Stimulated activated CD8-positive, alpha-beta memory T cell treated with anti-CD3 and anti-CD28 coated beads, Interleukin-4, amount 100 ng/mL, for 48 hours (primary cell): ENCODE measurements around the gene CTBS.
"Not testable (repeated sequence)": the region's sequence is repeated elsewhere in the genome, so short reads cannot be mapped to it uniquely, and the experiment has no call there.

Source experiments
- DNase-seq: peaks from one replicate; pipeline ENCODE4 v3.0.0-alpha.2; 2020

The CTBS gene, protein sequence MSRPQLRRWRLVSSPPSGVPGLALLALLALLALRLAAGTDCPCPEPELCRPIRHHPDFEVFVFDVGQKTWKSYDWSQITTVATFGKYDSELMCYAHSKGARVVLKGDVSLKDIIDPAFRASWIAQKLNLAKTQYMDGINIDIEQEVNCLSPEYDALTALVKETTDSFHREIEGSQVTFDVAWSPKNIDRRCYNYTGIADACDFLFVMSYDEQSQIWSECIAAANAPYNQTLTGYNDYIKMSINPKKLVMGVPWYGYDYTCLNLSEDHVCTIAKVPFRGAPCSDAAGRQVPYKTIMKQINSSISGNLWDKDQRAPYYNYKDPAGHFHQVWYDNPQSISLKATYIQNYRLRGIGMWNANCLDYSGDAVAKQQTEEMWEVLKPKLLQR

GRCh38 chr1:84573967-84574842 is at the start of gene CTBS:
Gene CTBS, minus strand, starts transcription at chr1:84574440. Its CDS starts 25 bp downstream, at chr1:84574415.
- DNase-seq, result peak; percentile 88

GRCh38 chr1:84621553-84621952 is 47.3 kb upstream of the CTBS start:
- DNase-seq, result no peak

- DNase-seq, result peak; percentile 88
These were observed 46.6 kb upstream of the CTBS start for GRCh38 chr1:84620720-84621313.

DNA sequence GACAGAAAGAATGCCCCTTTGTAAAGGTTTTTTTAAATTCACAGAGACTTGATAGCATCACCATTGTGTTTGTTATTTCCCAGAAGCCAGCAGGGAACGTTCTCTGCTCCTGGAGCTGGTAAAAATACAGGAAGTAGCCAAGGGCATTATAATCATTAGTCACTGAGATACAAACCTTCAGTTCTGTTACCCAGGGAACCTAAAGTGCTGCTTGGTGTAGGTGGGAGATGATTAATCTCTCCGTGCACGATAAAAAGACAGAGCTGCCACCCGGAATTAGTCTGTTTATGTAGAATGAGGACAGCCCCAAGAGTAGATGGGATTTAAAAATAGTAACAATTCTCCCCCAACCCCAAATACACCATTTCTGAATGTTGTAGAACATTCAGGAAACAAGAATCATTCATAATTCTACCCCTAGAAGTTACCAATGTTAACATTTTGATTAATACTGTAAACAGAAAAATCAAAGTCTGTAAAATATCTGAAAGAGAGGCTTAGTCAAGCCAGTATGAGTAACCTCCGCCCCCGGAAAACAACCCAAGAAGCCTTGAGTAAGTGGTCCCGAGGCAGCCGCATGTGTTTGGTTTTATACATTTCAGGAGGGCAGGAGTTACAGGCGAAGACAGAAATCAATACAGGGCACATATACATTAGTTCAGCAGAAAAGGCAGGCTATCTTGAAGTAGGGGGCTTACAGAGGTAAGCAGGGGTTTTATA is 45.3 kb upstream of the CTBS start:
- DNase-seq, result peak; percentile 82

GRCh38 chr1:84617349-84617748 is 43.1 kb upstream of the CTBS start:
- DNase-seq, result no peak

DNA sequence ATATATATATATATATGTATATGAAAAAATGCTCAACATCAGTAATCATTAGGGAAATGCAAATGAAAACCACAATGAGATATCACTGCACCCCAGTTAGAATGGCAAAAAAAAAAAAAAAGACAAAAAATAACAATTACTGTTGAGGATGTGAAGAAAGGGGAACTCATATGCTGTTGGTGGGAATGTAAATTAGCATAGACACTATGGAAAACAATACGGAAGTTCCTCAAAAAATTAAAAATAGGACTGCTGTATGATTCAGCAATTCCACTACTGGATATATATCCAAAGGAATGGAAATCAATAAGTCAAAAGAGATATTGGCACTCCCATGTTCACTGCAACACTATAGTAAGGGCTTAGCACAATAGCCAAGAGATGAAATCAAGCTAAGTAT is 41.5 kb upstream of the CTBS start:
- DNase-seq, result no peak

GRCh38 chr1:84613887-84614286 is 39.6 kb upstream of the CTBS start:
- no peak for DNase-seq

DNA sequence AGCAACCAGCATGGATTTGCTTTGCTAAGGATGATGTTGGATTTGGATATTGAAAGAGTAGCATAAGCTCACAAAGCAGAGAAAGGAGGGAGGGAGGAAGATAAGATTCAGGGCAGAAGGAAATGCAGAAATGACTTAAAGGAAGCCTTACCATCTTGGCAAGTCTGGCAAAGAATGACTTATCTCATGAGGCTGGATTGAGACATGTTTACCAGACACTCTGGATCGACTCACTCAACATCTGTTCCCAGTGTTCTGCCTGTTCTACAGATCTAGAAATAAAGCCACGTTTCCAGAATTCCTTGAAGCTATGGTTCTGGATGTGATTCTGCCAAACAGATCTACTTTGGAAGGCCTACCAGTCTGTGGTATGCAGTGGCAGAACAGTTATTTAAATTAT is 38.8 kb upstream of the CTBS start:
- no peak for DNase-seq

- DNase-seq, result no peak
These were observed 37.6 kb upstream of the CTBS start for GRCh38 chr1:84611796-84612195.

DNA sequence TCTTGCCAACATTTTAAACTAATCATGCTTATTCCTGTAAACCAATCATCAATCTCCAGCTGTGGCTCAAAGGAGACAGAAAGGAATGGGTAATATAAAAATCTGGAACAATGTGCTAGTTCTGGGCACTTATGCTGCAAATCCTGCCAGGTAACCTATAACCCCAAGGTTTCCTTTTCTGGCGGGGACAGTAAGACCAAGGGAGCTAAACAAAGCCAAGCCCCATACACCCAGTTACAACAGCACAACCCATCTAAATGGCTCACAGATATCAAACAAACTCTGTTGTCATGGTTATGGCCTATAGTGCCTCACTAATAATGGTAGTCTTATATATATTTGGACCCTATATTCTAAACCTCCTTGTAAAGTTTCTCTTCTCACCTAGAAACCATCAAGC is 36.9 kb upstream of the CTBS start:
- no peak for DNase-seq

DNA sequence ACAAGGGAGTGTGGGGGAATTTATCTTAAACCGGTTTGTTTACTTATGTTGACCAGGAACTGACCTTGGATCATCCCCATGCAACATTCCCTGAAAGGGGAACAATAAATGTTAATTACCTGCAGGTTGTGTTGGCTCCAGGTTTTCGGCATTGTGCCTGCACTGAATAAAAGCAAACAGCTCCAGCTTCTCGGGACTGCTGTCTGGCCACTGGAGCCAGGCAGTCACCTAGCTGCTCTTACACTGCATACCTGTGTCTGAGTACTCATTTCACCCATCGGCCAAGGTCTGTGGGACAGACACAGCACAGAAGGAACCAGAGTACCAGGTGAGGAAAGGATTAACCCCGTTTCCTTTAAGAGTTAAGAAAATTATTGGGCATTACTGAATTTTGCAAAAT is 32.7 kb upstream of the CTBS start:
- no peak for DNase-seq

- DNase-seq, result no peak
These were observed 30.9 kb upstream of the CTBS start for GRCh38 chr1:84605157-84605556.

DNA sequence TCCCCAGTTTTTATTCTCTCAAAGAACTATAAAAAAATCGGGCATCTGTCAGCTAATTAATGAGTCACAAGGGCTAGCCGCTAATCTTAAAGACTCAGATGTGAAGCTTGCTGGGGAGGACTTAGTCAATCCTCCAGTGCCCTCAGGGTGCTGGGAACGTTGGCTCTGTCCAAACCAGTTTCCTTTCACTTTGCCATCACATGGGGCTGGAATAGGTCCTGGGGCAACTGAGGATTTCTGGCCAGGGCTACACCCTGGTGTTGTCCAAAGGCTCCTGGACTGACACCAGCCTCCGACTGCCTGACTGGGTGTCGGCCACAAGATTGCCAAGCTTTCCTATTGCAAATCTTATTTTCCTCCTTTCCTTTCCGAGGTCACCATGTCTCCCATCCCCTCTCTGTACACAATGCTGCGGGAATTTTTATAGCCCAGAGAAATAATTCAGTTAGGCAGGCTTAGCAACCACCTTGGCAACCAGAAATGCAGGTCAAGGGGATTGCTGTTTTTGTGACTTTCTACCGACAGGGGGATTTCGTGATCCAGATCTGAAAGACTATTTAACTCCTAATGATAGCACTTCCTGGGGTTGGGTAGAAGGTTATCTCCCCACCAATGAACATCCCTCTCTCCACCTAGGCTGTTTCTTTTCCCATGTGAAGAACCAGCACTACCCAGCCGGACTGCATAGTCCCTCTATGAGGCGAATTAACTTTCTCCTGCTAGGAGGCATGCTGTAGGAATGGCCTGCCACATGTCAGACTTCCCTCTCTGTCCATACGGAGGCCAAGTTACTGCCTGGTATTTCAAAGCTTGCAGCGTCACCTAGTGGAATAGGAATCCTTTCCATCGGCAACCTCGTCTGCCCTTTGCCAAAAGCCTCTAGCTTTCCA is 29.9 kb upstream of the CTBS start:
- no peak for DNase-seq

DNA sequence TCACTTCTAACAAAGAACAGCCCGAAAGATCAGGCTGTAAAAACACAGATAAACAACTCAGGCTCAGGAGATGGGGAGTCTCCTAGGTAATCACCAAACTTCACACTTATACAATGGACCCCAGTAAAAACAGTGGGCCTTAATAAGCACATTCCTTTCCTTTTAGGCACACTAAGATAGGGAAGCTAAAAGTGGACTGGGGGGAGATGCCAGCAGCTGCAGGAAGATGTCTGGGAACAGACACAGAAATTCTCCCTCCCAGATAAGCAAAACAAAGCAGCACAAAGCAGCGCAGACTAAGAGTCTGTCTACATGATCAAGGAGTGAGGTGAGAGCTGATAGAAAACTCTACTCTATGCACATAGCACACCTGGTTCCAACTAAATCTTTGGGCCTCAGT is 29.0 kb upstream of the CTBS start:
- DNase-seq, result no peak

DNA sequence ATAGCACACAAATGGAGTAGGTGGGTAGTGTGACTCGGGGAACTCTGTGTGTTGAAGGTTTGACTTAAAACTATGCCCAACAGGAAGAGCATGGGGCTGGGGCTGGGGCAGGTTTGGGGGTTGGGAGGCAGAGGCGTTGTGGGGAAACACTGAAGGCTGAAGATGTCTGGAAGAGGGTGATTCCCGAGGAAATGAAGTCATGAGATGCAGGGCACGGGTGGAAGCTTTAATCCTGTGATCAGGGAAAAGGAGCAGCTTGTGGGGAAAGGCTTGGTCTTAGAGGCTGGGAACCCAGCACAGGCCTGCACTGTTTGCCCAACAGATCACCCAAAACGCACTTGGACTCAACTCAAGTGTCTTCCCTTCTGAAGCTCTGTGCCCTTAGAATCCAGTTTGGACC is 26.6 kb upstream of the CTBS start:
- no peak for DNase-seq

DNA sequence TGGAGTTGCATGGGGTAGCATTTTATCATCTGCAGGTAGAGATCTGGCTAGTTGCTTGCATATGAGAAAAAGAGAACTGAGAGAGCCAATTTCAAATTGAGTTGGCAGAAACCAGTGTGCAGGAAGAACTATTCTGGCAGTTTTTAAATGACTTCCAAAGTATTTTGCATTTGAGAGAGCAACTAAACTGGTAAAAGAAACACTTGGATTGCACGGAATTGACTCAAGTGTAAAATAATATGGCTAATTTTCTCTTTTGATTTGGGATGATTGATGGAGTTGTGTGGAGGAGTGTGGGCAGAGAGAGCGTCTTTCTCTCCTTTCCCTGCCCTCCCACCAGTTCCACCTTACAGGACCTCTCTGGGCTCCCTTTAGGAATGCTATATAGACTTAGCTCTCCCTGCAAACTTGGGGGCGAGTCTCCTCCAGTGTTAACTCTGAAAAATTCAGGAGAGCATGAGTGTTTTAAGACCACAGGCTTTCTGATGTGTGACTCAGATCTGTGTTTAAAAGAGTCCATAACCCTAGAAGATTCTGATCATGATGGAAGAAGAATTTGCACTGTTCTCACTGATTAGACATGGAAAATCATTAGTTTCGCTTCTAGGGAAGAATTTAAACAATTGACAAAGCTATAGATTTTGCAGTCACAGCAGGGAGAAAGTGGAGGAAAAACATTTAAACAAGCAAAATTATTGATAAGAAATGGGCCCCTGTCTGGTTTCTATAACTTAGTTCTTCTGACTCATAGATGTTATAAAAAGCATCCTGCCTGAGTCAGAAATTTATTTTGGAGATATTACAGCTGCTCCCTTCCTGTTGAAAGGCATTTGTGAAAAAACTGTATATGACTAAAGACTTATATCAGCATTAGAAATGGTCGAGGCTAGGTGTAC is 24.9 kb upstream of the CTBS start:
- no peak for DNase-seq

- DNase-seq, result no peak
These were observed 24.2 kb upstream of the CTBS start for GRCh38 chr1:84598418-84598817.

GRCh38 chr1:84597011-84597410 is 22.8 kb upstream of the CTBS start:
- no peak for DNase-seq

DNA sequence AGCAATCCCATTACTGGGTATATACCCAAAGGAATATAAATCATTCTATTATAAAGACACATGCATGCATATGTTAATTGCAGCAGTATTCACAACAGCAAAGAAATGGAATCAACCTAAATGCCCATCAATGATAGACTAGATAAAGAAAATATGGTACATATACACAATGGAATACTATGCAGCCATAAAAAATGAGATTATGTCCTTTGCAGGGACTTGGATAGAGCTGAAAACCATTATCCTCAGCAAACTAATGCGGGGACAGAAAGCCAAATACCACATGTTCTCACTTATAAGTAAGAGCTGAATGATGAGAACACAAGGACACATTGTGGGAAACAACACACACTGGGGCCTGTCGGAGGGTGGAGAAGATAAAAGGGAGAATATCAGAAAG is 20.7 kb upstream of the CTBS start:
- DNase-seq, result not testable (repeated sequence)

DNA sequence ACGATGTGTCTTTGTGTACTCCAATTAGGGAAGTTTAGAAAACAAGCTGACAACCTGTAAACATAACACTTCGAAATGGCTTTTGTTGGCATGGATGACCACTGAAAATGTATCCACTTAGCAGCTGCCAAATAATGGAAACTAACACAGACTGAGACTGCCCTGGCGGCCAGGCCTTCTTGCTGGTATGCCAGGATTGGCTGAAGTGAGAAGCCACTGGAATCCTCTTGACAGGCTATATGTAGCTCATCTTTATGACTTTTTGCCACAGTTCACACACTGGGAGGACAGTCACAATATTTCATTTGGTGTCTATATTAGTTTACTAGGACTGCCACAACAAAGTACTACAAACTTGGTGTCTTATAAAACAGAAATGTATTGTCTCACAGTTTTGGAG is 12.9 kb upstream of the CTBS start:
- DNase-seq, result no peak

DNA sequence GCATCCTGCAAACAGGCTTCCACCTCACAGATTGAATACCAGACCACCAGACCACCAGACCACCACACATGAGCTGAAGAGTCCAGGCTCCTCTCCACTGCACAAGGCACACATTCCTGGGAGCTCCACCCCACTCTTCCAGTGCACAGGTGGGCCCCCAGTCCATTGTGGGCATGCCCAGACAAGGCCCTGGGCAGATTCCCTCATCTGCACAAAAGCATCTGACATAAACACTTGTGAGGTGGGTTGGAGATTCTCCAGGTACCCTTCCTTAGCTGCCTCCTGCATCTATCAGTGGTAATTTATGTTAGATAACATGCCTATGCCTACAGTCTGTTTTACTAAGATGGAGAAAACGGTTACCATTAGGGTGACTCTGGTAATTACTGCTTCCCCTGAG is 11.6 kb upstream of the CTBS start:
- DNase-seq, result no peak
